Smooth muscle cell (in vitro differentiated cells): ENCODE data around the gene DHRS7B. TPM values are rescaled to one million over a fixed set of nuclear protein-coding genes. Genes with fewer than 3 reads are reported as not detected.

ENCODE experiments used
- DNase-seq: peaks from one replicate; lab custom pipeline; 2025; ENCODE audit not compliant: unreplicated experiment; lab: John Stamatoyannopoulos, UW
- H2AFZ ChIP-seq: fragments of 200-600 bp; sonication (generic); 2 replicates; pipeline ENCODE4 v1.6.0; 2016; ENCODE audit warnings: antibody characterized with exemption, low read depth, mild to moderate bottlenecking
- H3F3A ChIP-seq: fragments of 200-600 bp; sonication (generic); 2 replicates; pipeline ENCODE4 v1.6.0; 2017; ENCODE audit warnings: antibody characterized with exemption, low read depth
- H3K27ac ChIP-seq: fragments of 200-600 bp; sonication (generic); 2 replicates; pipeline ENCODE4 v1.5.1; 2016; ENCODE audit warnings: low read depth, mild to moderate bottlenecking
- H3K27me3 ChIP-seq: fragments of 200-600 bp; sonication (generic); 2 replicates; pipeline ENCODE4 v1.6.1; 2016; ENCODE audit warnings: low read depth, mild to moderate bottlenecking
- H3K36me3 ChIP-seq: fragments of 200-600 bp; sonication (generic); 2 replicates; pipeline ENCODE4 v1.5.1; 2016; ENCODE audit warnings: low read depth
- H3K4me1 ChIP-seq: fragments of 200-600 bp; sonication (generic); 2 replicates; pipeline ENCODE4 v1.5.1; 2016; ENCODE audit warnings: low read depth
- H3K4me2 ChIP-seq: fragments of 200-600 bp; sonication (generic); 2 replicates; pipeline ENCODE4 v1.6.0; 2016; ENCODE audit warnings: mild to moderate bottlenecking
- H3K4me3 ChIP-seq: fragments of 200-600 bp; sonication (generic); 2 replicates; pipeline ENCODE4 v1.5.1; 2016; ENCODE audit warnings: mild to moderate bottlenecking
- H3K79me2 ChIP-seq: fragments of 200-600 bp; sonication (generic); 2 replicates; pipeline ENCODE4 v1.6.0; 2016; ENCODE audit warnings: low read depth, mild to moderate bottlenecking
- H3K9ac ChIP-seq: fragments of 200-600 bp; sonication (generic); 2 replicates; pipeline ENCODE4 v1.6.0; 2016; ENCODE audit warnings: low read depth
- H3K9me3 ChIP-seq: fragments of 200-600 bp; sonication (generic); replicated peaks from 2 replicates; pipeline ENCODE4 v1.5.1; 2016; ENCODE audit warnings: low read depth
- H4K20me1 ChIP-seq: fragments of 200-600 bp; sonication (generic); 2 replicates; pipeline ENCODE4 v1.6.0; 2016; ENCODE audit warnings: low read depth
- CTCF ChIP-seq: fragments of 200-600 bp; sonication (generic); IDR thresholded peaks from 2 replicates; pipeline ENCODE4 v1.5.1; 2017; ENCODE audit warnings: borderline replicate concordance, mild to moderate bottlenecking, antibody characterized with exemption; ENCODE audit not compliant: insufficient read depth, poor library complexity, severe bottlenecking
- WGBS: methylation state at CpG from one replicate; pipeline ENCODE4 v1.1.7; 2016; ENCODE audit warnings: low lambda C conversion rate; 5-methylcytosine and 5-hydroxymethylcytosine counted together
- polyA plus RNA-seq: library from polyadenylated mRNA; unstranded; fragments of >200 nt; fragmentation: Nextera tagmentation; extraction: Ambion mirVana; gene quantifications from 2 replicates; pipeline ENCODE4 v1.2.1, GENCODE V29; 2016
- total RNA-seq: library from RNA; depleted of rRNA; stranded (reverse); fragments of >200 nt; gene quantifications from 2 replicates; pipeline ENCODE4 v1.2.3, GENCODE V29; 2014

DHRS7B gene
- total and polyA plus RNA-seq, 2 experiments from 2014 or later = 30.0 to 32.5 TPM

DNA sequence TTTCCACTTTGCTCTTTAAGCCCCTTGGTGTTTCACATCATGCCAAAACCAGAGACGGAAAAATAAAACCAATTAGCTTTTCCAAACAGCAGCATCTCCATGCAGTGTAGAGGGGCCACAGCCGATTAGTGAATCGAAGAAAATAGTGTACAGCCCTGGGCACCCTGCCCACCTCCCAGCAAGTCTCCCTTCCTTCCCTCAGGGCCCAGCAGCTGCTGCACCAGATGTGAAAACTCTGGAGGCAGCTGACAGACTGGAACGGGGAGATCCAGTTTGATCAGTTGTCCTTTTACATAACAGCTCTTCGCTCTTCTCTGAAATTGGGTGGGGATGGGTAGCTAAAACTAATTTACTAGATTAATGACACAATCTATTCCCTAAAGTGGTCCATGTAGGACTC, 67.9 kb downstream of the DHRS7B start:
- Histone ChIP-seq H4K20me1 (peaks cover 72% of the 10 kb centered on the region), H3K9ac (no peak overlapping the region), H3K36me3 (no peaks in the 10 kb centered on the region), H2AFZ (no peak overlapping the region), H3K9me3 (no peaks in the 10 kb centered on the region), H3K27me3 (no peaks in the 10 kb centered on the region), H3K27ac (no peak overlapping the region), H3K4me3 (no peak overlapping the region), H3K4me1 (peaks cover 5% of the 10 kb centered on the region), H3K4me2 (no peak overlapping the region), H3F3A (no peaks in the 10 kb centered on the region), H3K79me2 (peaks cover 15% of the 10 kb centered on the region)
- WGBS = 90% methylated on average over 5 of the region's 5 CpGs
- no peak for DNase-seq
- TF ChIP-seq CTCF = no peak

DNA sequence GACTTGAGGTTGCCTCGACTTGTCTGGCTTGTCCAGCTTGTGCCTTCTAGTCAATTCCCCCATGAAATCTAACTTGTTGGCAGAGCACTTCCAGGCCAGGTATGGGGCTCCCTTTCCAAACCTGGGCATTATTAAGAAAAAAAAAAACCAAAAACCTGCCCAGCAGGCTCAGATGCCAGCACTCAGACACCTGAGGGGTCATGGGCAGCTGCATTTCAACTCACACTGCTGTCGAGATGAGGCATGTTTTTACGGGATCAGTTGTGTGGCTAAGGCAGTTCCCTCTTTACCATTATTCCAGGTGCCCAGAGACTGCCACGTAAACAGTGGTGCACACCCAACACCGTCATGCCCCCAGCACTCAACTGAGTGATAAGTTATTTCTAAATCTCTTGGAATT, 69.4 kb downstream of the DHRS7B start:
- H3F3A ChIP-seq = peaks cover 5% of the 10 kb centered on the region
- no peak overlapping the region for H2AFZ ChIP-seq
- peaks cover 11% of the 10 kb centered on the region for H3K4me1 ChIP-seq
- H3K27me3 ChIP-seq = no peaks in the 10 kb centered on the region
- WGBS = 86% methylated on average over 5 of the region's 5 CpGs
- no peak for TF ChIP-seq CTCF
- no peak overlapping the region for H3K27ac ChIP-seq
- peaks cover 26% of the 10 kb centered on the region for H3K79me2 ChIP-seq
- H3K36me3 ChIP-seq = no peaks in the 10 kb centered on the region
- no peaks in the 10 kb centered on the region for H3K9me3 ChIP-seq
- peaks cover 86% of the 10 kb centered on the region for H4K20me1 ChIP-seq
- H3K4me3 ChIP-seq = no peak overlapping the region
- no peak overlapping the region for H3K4me2 ChIP-seq
- DNase-seq = no peak
- H3K9ac ChIP-seq = no peak overlapping the region

DNA sequence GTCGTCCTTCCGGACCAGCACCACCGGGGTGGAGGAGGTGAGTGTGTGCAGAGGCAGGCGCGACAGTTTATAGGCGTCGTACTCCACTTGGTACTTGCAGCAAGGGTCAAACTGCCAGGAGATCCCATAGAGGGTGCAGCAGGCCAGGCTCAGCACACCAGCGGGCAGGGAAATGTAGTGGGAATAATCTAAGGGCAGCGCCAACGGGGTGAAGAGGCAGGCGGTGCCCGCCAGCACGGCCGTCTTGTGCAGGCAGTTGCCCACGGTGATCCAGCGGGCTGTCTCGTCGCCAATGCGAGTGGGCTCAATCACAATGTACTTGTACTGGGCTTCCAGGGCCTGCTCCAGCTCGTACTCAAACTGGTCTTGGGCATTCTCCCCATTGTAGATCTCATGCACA, 71.6 kb downstream of the DHRS7B start:
- Histone ChIP-seq H3K4me3 (no peak overlapping the region), H3F3A (peaks cover 5% of the 10 kb centered on the region), H2AFZ (no peak overlapping the region), H3K9ac (no peak overlapping the region), H3K27me3 (no peaks in the 10 kb centered on the region), H3K36me3 (no peaks in the 10 kb centered on the region), H4K20me1 (peaks cover 95% of the 10 kb centered on the region), H3K79me2 (peaks cover 48% of the 10 kb centered on the region), H3K4me1 (peaks cover 11% of the 10 kb centered on the region), H3K9me3 (no peaks in the 10 kb centered on the region), H3K27ac (no peak overlapping the region), H3K4me2 (no peak overlapping the region)
- no peak for TF ChIP-seq CTCF
- no peak for DNase-seq
- 98% methylated on average over 20 of the region's 20 CpGs for WGBS

DNA sequence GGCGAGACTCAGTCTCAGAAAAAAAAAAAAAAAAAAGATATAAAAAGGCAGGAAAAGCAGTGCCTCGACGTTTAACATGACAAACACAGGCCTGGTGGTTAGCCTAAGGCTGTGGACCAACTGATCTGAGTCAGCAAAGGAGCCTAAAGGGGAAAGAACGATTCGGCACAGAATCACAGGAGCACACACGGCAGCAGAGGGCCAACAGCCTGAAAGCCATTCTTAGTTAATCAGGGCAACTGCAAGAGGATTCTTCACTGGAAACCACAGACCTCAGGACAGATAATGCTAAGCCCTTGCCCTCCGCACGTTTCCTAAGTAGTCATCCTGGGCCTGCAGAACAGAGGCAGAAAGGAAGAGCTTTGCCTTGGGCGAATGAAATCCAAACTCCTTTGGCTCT, 72.5 kb downstream of the DHRS7B start:
- Histone ChIP-seq H3K27ac (peak overlapping the region; percentile 47), H4K20me1 (peaks cover 100% of the 10 kb centered on the region), H3K4me3 (no peak overlapping the region), H3K4me1 (peaks cover 11% of the 10 kb centered on the region), H3K4me2 (peak overlapping the region; percentile 70), H3K36me3 (no peaks in the 10 kb centered on the region), H2AFZ (no peak overlapping the region), H3K9ac (no peak overlapping the region), H3K9me3 (no peaks in the 10 kb centered on the region), H3K79me2 (peaks cover 57% of the 10 kb centered on the region), H3K27me3 (no peaks in the 10 kb centered on the region), H3F3A (peaks cover 5% of the 10 kb centered on the region)
- 4% methylated on average over 9 of the region's 9 CpGs for WGBS
- no peak for TF ChIP-seq CTCF
- no peak for DNase-seq
